GM12878 (cell line): Measurements from ENCODE around the gene ITGA5. TPM values are rescaled to one million over a fixed set of nuclear protein-coding genes. Genes with fewer than 3 reads are reported as not detected.
A peak's percentile ranks its signal among the peaks of the same experiment; 100 is the strongest.

ENCODE experiments used
- ATAC-seq: fragments of 200-7000 bp; cut with Tn5 transposase; 3 replicates; pipeline ENCODE4 v1.9.1; 2020; ENCODE audit warnings: mild to moderate bottlenecking, moderate library complexity
- BruUV-seq: library from RNA; stranded (reverse); fragments of 400-500 nt; replicated peaks from 2 replicates; lab custom pipeline; 2021; lab: Mats Ljungman, UMichigan
- CTCF ChIA-PET: fragments of 300-600 bp; sonication (Branson Sonifier 250); formaldehyde crosslinking; extraction: SDS; loops from one replicate; lab custom pipeline; 2021; ENCODE audit warnings: inconsistent platforms; lab: Yijun Ruan, JAX
- POLR2A ChIA-PET: fragments of 350-600 bp; formaldehyde crosslinking; extraction: SDS; loops from one replicate; lab custom pipeline; 2021; ENCODE audit warnings: inconsistent platforms; lab: Charles Lee
- RAD21 ChIA-PET: fragments of 300-600 bp; sonication (Branson Sonifier 250); formaldehyde crosslinking; loops from one replicate; lab custom pipeline; 2023; ENCODE audit warnings: antibody characterized with exemption; ENCODE audit not compliant: unreplicated experiment; lab: Charles Lee
- SMC1A ChIA-PET: fragments of 300-600 bp; sonication (Branson Sonifier 250); formaldehyde crosslinking; loops from one replicate; lab custom pipeline; 2023; ENCODE audit not compliant: unreplicated experiment, uncharacterized antibody; lab: Charles Lee
- DNase-seq: peaks from one replicate; pipeline ENCODE4 v3.0.0-alpha.2; 2011; ENCODE audit warnings: low read depth, low spot score
- FAIRE-seq: peaks from 3 replicates; lab custom pipeline; 2011; peaks lifted over from hg19 to GRCh38; lab: Jason Lieb, UNC
- H2AFZ ChIP-seq: 2 replicates; pipeline ENCODE4 v1.6.0; 2011; ENCODE audit warnings: low read depth, low read length, control low read depth; ENCODE audit not compliant: control insufficient read depth
- H3K27ac ChIP-seq: 2 replicates; pipeline ENCODE4 v1.5.1; 2011; ENCODE audit warnings: control low read depth; ENCODE audit not compliant: control insufficient read depth, insufficient read depth
- H3K27me3 ChIP-seq, 2 experiments: replicated peaks in 1 of 2; 2 replicates each; pipeline versions ENCODE4 v1.6.0 to v1.6.1; 2011; ENCODE audit warnings: low read length in 1 of 2; ENCODE audit not compliant: control insufficient read depth in 2 of 2, insufficient read depth in 2 of 2
- H3K36me3 ChIP-seq, 2 experiments: 2 replicates each; pipeline ENCODE4 v1.5.1; 2011; ENCODE audit warnings: low read length in 1 of 2; ENCODE audit not compliant: control insufficient read depth in 2 of 2, insufficient read depth in 2 of 2
- H3K4me1 ChIP-seq: 2 replicates; pipeline ENCODE4 v1.6.1; 2011; ENCODE audit warnings: mild to moderate bottlenecking, low read length, moderate library complexity, mixed read lengths; ENCODE audit not compliant: control insufficient read depth, insufficient read depth
- H3K4me2 ChIP-seq: 2 replicates; pipeline ENCODE4 v1.6.0; 2011; ENCODE audit warnings: control low read depth; ENCODE audit not compliant: control insufficient read depth, insufficient read depth
- H3K4me3 ChIP-seq: fragments of 200-600 bp; sonication (generic); 2 replicates; pipeline ENCODE4 v1.5.1; 2016
- H3K79me2 ChIP-seq: 2 replicates; pipeline ENCODE4 v1.6.0; 2011; ENCODE audit warnings: low read length; ENCODE audit not compliant: control insufficient read depth, insufficient read depth
- H3K9ac ChIP-seq: 2 replicates; pipeline ENCODE4 v1.8.0; 2011; ENCODE audit warnings: low read length, control low read depth, mixed read lengths; ENCODE audit not compliant: control insufficient read depth, insufficient read depth
- H3K9me3 ChIP-seq: replicated peaks from 3 replicates; pipeline ENCODE4 v1.5.1; 2011; ENCODE audit warnings: mild to moderate bottlenecking, low read length; ENCODE audit not compliant: control insufficient read depth, insufficient read depth
- H4K20me1 ChIP-seq: 2 replicates; pipeline ENCODE4 v1.6.0; 2011; ENCODE audit not compliant: control insufficient read depth, insufficient read depth
- CBX5 ChIP-seq: sonication (generic); IDR thresholded peaks from 2 replicates; pipeline ENCODE4 v1.6.1; 2016; ENCODE audit warnings: low read depth, moderate library complexity, mild to moderate bottlenecking, inconsistent platforms
- KDM1A ChIP-seq: fragments of 200-600 bp; sonication (generic); IDR thresholded peaks from 2 replicates; pipeline ENCODE4 v1.6.1; 2016; ENCODE audit warnings: borderline replicate concordance
- MYC ChIP-seq: IDR thresholded peaks from 2 replicates; pipeline ENCODE4 v1.6.1; 2011; ENCODE audit warnings: mild to moderate bottlenecking, low read length, moderate library complexity, inconsistent platforms; ENCODE audit not compliant: insufficient read depth, insufficient replicate concordance, insufficient read length, severe bottlenecking
- NR2F1 ChIP-seq: fragments of 450-650 bp; conservative IDR thresholded peaks from 2 replicates; pipeline ENCODE4 v1.6.1; 2017; ENCODE audit warnings: mild to moderate bottlenecking
- RAD21 ChIP-seq: IDR thresholded peaks from 2 replicates; pipeline ENCODE4 v1.6.1; 2011; ENCODE audit warnings: mild to moderate bottlenecking, low read depth, low read length, moderate library complexity; ENCODE audit not compliant: insufficient read depth
- RB1 ChIP-seq: fragments of 450-650 bp; formaldehyde crosslinking; IDR thresholded peaks from 2 replicates; pipeline ENCODE4 v1.6.1; 2017; ENCODE audit warnings: mild to moderate bottlenecking, borderline replicate concordance
- WRNIP1 ChIP-seq: IDR thresholded peaks from 2 replicates; pipeline ENCODE4 v1.6.1; 2011; ENCODE audit warnings: low read depth, low read length, improper control_type of control experiment, borderline replicate concordance
- ZBTB4 ChIP-seq: fragments of 450-650 bp; formaldehyde crosslinking; IDR thresholded peaks from 2 replicates; pipeline ENCODE4 v1.4.0; 2022; ENCODE audit warnings: mild to moderate bottlenecking, moderate library complexity
- ZNF24 ChIP-seq: fragments of 450-650 bp; IDR thresholded peaks from 2 replicates; pipeline ENCODE4 v1.6.1; 2017; ENCODE audit warnings: antibody characterized with exemption, mild to moderate bottlenecking
- WGBS: methylation state at CpG from one replicate; pipeline ENCODE4 v1.1.6; 2016; ENCODE audit warnings: low lambda C conversion rate; ENCODE audit not compliant: insufficient replicate concordance, insufficient coverage; ENCODE audit errors: missing lambda C conversion rate; 5-methylcytosine and 5-hydroxymethylcytosine counted together
- in situ Hi-C: fragments of 300-500 bp; cut with MboI; formaldehyde crosslinking; loops from 9 replicates; pipeline ENCODE4 v1.14.3; 2018; ENCODE audit warnings: mixed read lengths
- intact Hi-C: fragments of 100-400 bp; cut with micrococcal nuclease; formaldehyde crosslinking; loops from one replicate; pipeline ENCODE4 v1.14.2; 2022; ENCODE audit not compliant: unreplicated experiment
- polyA plus RNA-seq, 11 experiments: library from polyadenylated mRNA; depleted of rRNA in 4 of 11; unstranded in 6 of 11; stranded (reverse) in 5 of 11; fragments of >200 nt; fragmentation: Nextera tagmentation in 4 of 11; fragmentation: Illumina TruSeq in 1 of 11; extraction: Ambion mirVana in 4 of 11; extraction: Trizol in 1 of 11; gene quantifications; 1 replicate in 1 of 11; 2 replicates in 10 of 11; pipeline versions ENCODE4 v1.2.1 to v1.2.3, GENCODE V29; 2011 to 2016; ENCODE audit warnings: inconsistent platforms in 2 of 11, missing spikeins in 2 of 11, low read depth in 1 of 11
- total RNA-seq, 4 experiments: library from RNA; depleted of rRNA in 3 of 4; stranded (reverse); fragments of >200 nt in 3 of 4; fragmentation: Illumina TruSeq in 1 of 4; extraction: Trizol in 1 of 4; gene quantifications; 2 replicates each; pipeline versions ENCODE4 v1.2.1 to v1.2.3, GENCODE V29; 2013 to 2021
- TF ChIP-seq, protein P1 (sequence below): IDR thresholded peaks from 2 replicates; pipeline ENCODE4 v1.6.1; 2012; ENCODE audit warnings: improper control_type of control experiment, low read depth, low read length; ENCODE audit not compliant: insufficient replicate concordance

ITGA5 gene
- total and polyA plus RNA-seq, 10 of the 15 experiments (the other 5 are each of a cell fraction or from before 2014, with no cell fraction given): 0.15 to 22.5 (median 0.61) TPM

- Histone ChIP-seq H3K36me3 (no peaks in the 10 kb centered on the region), H3K27ac (no peak overlapping the region), H2AFZ (no peak overlapping the region), H3K27me3 (no peaks in the 10 kb centered on the region), H3K4me2 (no peak overlapping the region), H4K20me1 (no peaks in the 10 kb centered on the region), H3K79me2 (no peaks in the 10 kb centered on the region), H3K4me1 (peaks cover 30% of the 10 kb centered on the region), H3K9me3 (no peaks in the 10 kb centered on the region), H3K4me3 (no peak overlapping the region), H3K9ac (no peak overlapping the region)
- RAD21 ChIA-PET: interaction anchor here (0.9 to 1.7 kb wide), 5 partner anchors 7 to 142 kb away, joined by 3 to 6 read pairs (median 3); partner anchors contain the start of gene COPZ1
- in situ Hi-C loops: loop anchor here (5.0 to 10.0 kb wide), 3 partner anchors 64 to 336 kb away; partner anchors contain the start of gene HOXC6
- no peak for ATAC-seq
- SMC1A ChIA-PET: interaction anchor here (1.0 to 2.6 kb wide), 11 partner anchors 23 to 309 kb away, joined by 3 to 13 read pairs (median 4); partner anchors contain the start of gene COPZ1
- 80% methylated on average over 16 of the region's 16 CpGs for WGBS
- CTCF ChIA-PET: interaction anchor here (1.0 to 8.6 kb wide), 18 partner anchors 9 to 146 kb away, joined by 3 to 116 read pairs (median 4); partner anchors contain the start of genes CBX5 and COPZ1
- DNase-seq: no peak
- POLR2A ChIA-PET: no interaction called here
- FAIRE-seq: peak; percentile 65
- no TSS peak for BruUV-seq
- intact Hi-C loops: loop anchor here (2.0 kb wide), 1 partner anchor 66 kb away; no protein-coding TSS in a partner anchor
- no peak for TF ChIP-seq KDM1A
- no peak for TF ChIP-seq WRNIP1
- TF ChIP-seq MYC: no peak
- TF ChIP-seq ZBTB4 (CRISPR knock-in tag): no peak
- TF ChIP-seq NR2F1: no peak
- TF ChIP-seq, protein P1, sequence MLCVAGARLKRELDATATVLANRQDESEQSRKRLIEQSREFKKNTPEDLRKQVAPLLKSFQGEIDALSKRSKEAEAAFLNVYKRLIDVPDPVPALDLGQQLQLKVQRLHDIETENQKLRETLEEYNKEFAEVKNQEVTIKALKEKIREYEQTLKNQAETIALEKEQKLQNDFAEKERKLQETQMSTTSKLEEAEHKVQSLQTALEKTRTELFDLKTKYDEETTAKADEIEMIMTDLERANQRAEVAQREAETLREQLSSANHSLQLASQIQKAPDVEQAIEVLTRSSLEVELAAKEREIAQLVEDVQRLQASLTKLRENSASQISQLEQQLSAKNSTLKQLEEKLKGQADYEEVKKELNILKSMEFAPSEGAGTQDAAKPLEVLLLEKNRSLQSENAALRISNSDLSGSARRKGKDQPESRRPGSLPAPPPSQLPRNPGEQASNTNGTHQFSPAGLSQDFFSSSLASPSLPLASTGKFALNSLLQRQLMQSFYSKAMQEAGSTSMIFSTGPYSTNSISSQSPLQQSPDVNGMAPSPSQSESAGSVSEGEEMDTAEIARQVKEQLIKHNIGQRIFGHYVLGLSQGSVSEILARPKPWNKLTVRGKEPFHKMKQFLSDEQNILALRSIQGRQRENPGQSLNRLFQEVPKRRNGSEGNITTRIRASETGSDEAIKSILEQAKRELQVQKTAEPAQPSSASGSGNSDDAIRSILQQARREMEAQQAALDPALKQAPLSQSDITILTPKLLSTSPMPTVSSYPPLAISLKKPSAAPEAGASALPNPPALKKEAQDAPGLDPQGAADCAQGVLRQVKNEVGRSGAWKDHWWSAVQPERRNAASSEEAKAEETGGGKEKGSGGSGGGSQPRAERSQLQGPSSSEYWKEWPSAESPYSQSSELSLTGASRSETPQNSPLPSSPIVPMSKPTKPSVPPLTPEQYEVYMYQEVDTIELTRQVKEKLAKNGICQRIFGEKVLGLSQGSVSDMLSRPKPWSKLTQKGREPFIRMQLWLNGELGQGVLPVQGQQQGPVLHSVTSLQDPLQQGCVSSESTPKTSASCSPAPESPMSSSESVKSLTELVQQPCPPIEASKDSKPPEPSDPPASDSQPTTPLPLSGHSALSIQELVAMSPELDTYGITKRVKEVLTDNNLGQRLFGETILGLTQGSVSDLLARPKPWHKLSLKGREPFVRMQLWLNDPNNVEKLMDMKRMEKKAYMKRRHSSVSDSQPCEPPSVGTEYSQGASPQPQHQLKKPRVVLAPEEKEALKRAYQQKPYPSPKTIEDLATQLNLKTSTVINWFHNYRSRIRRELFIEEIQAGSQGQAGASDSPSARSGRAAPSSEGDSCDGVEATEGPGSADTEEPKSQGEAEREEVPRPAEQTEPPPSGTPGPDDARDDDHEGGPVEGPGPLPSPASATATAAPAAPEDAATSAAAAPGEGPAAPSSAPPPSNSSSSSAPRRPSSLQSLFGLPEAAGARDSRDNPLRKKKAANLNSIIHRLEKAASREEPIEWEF: no peak
- no peak for TF ChIP-seq CBX5
- no peak for TF ChIP-seq ZNF24
- peak; percentile 41; the same call in 1 of the 2 replicates for TF ChIP-seq RB1
- peak; percentile 95 for TF ChIP-seq RAD21
These were observed 58.2 kb downstream of the ITGA5 start for GRCh38 chr12:54360717-54361456.
